Transverse colon (tissue), 4 donors: Measurements from ENCODE around the gene GNB1.

Experiments
- CTCF ChIP-seq, 5 experiments: fragments of 200-600 bp in 3 of 5; fragments of 450-650 bp in 2 of 5; sonication (generic) in 3 of 5; IDR thresholded peaks; 1 replicate in 2 of 5; 2 replicates in 3 of 5; pipeline ENCODE4 v1.5.1; 2016 to 2017; ENCODE audit warnings: antibody characterized with exemption in 5 of 5, inconsistent platforms in 3 of 5, mild to moderate bottlenecking in 2 of 5, moderate library complexity in 1 of 5
- EP300 ChIP-seq: sonication (generic); formaldehyde crosslinking; IDR thresholded peaks from one replicate; pipeline ENCODE4 v1.6.1; 2017; ENCODE audit warnings: antibody characterized with exemption, low read depth
- POLR2A ChIP-seq: fragments of 450-650 bp; IDR thresholded peaks from one replicate; pipeline ENCODE4 v1.6.1; 2016; ENCODE audit warnings: antibody characterized with exemption, mild to moderate bottlenecking, moderate library complexity
- POLR2AphosphoS5 ChIP-seq, 3 donors: sonication (generic); formaldehyde crosslinking; IDR thresholded peaks; one replicate each; pipeline ENCODE4 v1.6.1; 2016; ENCODE audit warnings: antibody characterized with exemption in 3 of 3

GRCh38 chr1:1780598-1781525, 110.0 kb downstream of the GNB1 start:
- TF ChIP-seq EP300: no peak
- no peak for TF ChIP-seq POLR2AphosphoS5 (IDR thresholded peaks at IDR 0.05)
- TF ChIP-seq CTCF (IDR thresholded peaks at IDR 0.05): no peak
- no peak for TF ChIP-seq POLR2A
